ENCODE measurements around the gene C20orf96. TPM values are rescaled to one million over a fixed set of nuclear protein-coding genes. Genes with fewer than 3 reads are reported as not detected.
"Not testable (repeated sequence)": the region's sequence is repeated elsewhere in the genome, so short reads cannot be mapped to it uniquely, and the experiment has no call there.

The C20orf96 gene
- total RNA-seq, result 4.6 TPM
- long read RNA-seq, partial matches to known transcripts, result 2 of 10 reads
- long read RNA-seq, other reads (novel, unspliced or antisense), result 4 of 10 reads

GRCh38 chr20:290084-290831 is at the start of gene C20orf96:
C20orf96 (minus strand) TSS chr20:290750; CDS start chr20:290610, 140 bp downstream.
- intact Hi-C loops (cut with DNase I), result no loop called here
- peak; percentile 97 for DNase-seq
- ATAC-seq (ENCODE audit: poor library complexity), result peak; percentile 98

- DNase-seq; ATAC-seq (ENCODE audit: poor library complexity); intact Hi-C loops (cut with DNase I): not testable (repeated sequence)
These were observed 45.5 kb upstream of the C20orf96 start for GRCh38 chr20:336040-336439.

- DNase-seq (no peak), ATAC-seq (ENCODE audit: poor library complexity) (no peak)
- intact Hi-C loops (cut with DNase I), result no loop called here
These were observed 44.0 kb upstream of the C20orf96 start for GRCh38 chr20:334578-334977.

GRCh38 chr20:330233-331149 is 39.9 kb upstream of the C20orf96 start:
- intact Hi-C loops (cut with DNase I), result no loop called here
- ATAC-seq (ENCODE audit: poor library complexity), result peak; percentile 23
- no peak for DNase-seq

- no peak for DNase-seq
- ATAC-seq (ENCODE audit: poor library complexity), result no peak
- intact Hi-C loops (cut with DNase I), result loop anchor here (10.0 kb wide), 1 partner anchor 55 kb away; no protein-coding TSS in a partner anchor
These were observed 39.3 kb upstream of the C20orf96 start for GRCh38 chr20:329851-330232.

- DNase-seq, result no peak
- intact Hi-C loops (cut with DNase I), result loop anchor here (10.0 kb wide), 1 partner anchor 54 kb away; no protein-coding TSS in a partner anchor
- ATAC-seq (ENCODE audit: poor library complexity), result no peak
These were observed 38.6 kb upstream of the C20orf96 start for GRCh38 chr20:328975-329695.

GRCh38 chr20:328027-328974 is 37.8 kb upstream of the C20orf96 start:
- ATAC-seq (ENCODE audit: poor library complexity) (no peak), DNase-seq (no peak)
- intact Hi-C loops (cut with DNase I), result loop anchor here (10.0 kb wide), 1 partner anchor 54 kb away; no protein-coding TSS in a partner anchor

- ATAC-seq (ENCODE audit: poor library complexity) (peak; percentile 39), DNase-seq (peak; percentile 87)
- intact Hi-C loops (cut with DNase I), result loop anchor here (10.0 kb wide), 1 partner anchor 53 kb away; no protein-coding TSS in a partner anchor
These were observed 36.9 kb upstream of the C20orf96 start for GRCh38 chr20:327186-328026.

- intact Hi-C loops (cut with DNase I), result loop anchor here (10.0 kb wide), 1 partner anchor 52 kb away; no protein-coding TSS in a partner anchor
- DNase-seq (no peak), ATAC-seq (ENCODE audit: poor library complexity) (no peak)
These were observed 36.2 kb upstream of the C20orf96 start for GRCh38 chr20:326645-327185.

GRCh38 chr20:325889-326644 is 35.5 kb upstream of the C20orf96 start:
- ATAC-seq (ENCODE audit: poor library complexity) (no peak), DNase-seq (peak; percentile 83)
- intact Hi-C loops (cut with DNase I), result loop anchor here (2.0 to 10.0 kb wide), 2 partner anchors 29 to 51 kb away; partner anchors contain the start of gene ZCCHC3

GRCh38 chr20:325045-325888 is 34.7 kb upstream of the C20orf96 start, which contains the start of gene SOX12:
SOX12 (plus strand) TSS chr20:325552; CDS start chr20:325925, 373 bp downstream.
- DNase-seq (peak; percentile 99), ATAC-seq (ENCODE audit: poor library complexity) (peak; percentile 82)
- intact Hi-C loops (cut with DNase I), result loop anchor here (2.0 to 10.0 kb wide), 2 partner anchors 28 to 50 kb away; partner anchors contain the start of gene ZCCHC3

GRCh38 chr20:324177-325044 is 33.9 kb upstream of the C20orf96 start:
- intact Hi-C loops (cut with DNase I), result loop anchor here (2.0 to 10.0 kb wide), 2 partner anchors 28 to 50 kb away; partner anchors contain the start of gene ZCCHC3
- ATAC-seq (ENCODE audit: poor library complexity) (peak; percentile 81), DNase-seq (peak; percentile 95)

GRCh38 chr20:316316-317068 is 25.9 kb upstream of the C20orf96 start:
- intact Hi-C loops (cut with DNase I), result no loop called here
- DNase-seq (no peak), ATAC-seq (ENCODE audit: poor library complexity) (no peak)
